ENCODE measurements around the gene BCL2L1.

The BCL2L1 gene

DNA sequence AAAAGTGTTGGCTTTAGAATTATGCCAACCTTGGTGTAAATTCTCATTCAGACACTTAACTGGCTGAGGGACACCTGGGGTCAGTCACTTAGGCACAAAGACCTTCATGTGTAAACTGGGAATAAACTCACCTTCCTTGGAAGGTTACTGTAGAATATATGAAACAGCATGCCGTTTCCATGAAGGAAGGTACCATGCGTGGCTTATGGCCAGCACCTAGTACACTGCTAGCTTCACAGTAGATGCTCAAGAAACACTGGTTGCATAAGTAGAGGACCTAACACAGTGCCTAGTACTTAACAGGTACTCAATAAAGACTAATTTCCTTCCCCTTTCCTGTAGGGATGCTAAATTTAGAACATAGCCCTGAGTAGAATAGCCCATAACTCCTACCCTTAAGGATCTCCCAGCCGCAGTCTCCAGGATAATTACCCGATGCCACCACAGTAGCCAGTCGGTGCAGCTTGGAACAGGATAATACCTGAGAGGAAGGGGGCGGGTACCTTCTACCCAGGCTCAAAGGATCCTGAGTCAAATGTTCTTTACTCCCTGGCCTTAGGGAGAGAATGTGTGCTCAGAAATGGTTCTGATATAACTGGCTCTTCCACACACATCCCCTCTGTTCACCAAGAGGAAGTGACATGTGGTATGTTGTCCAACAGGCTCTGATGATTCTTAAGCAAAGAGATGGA is 3.6 kb downstream of the BCL2L1 start:
- TF ChIP-seq, protein P1, sequence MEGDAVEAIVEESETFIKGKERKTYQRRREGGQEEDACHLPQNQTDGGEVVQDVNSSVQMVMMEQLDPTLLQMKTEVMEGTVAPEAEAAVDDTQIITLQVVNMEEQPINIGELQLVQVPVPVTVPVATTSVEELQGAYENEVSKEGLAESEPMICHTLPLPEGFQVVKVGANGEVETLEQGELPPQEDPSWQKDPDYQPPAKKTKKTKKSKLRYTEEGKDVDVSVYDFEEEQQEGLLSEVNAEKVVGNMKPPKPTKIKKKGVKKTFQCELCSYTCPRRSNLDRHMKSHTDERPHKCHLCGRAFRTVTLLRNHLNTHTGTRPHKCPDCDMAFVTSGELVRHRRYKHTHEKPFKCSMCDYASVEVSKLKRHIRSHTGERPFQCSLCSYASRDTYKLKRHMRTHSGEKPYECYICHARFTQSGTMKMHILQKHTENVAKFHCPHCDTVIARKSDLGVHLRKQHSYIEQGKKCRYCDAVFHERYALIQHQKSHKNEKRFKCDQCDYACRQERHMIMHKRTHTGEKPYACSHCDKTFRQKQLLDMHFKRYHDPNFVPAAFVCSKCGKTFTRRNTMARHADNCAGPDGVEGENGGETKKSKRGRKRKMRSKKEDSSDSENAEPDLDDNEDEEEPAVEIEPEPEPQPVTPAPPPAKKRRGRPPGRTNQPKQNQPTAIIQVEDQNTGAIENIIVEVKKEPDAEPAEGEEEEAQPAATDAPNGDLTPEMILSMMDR (IDR thresholded peaks at IDR 0.05; ENCODE audit: insufficient read depth, missing control alignments) = no peak
- no peak for DNase-seq (ENCODE audit: insufficient read length, low spot score)
- FAIRE-seq = no peak

DNA sequence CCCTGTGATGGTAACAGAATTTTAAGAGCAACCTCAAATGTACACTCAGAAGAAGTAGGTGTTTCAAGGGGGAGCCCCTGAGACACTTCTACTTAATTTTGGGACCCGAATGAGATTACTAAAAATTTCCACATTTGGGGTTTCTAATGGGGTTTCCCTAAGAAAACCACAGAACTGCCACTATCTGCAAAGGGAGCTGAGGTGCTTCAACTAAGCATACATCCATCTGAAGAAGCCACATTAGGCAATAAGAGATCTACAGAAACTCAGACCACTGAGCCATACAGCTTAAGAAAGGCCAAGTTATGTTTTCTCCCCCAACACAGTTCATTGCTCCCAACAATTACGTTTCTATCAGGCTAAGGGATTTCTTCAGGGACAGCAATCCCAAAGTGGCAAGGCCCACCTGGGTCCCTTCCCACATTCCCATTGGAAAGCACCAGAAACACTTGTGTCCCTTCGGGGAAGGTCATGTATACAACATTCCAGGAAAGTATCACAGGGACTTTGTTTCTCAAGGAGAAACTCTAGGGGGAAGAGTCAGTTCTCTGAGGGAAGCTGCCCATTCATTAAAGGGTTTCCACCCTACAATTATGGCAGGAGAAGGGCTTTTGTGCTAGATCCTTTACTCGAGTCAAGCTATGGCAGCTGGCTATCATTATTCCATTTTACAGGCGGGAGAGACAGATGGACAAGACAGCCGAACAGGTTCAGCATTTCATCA is 5.0 kb downstream of the BCL2L1 start:
- TF ChIP-seq, protein P1 (IDR thresholded peaks at IDR 0.05; ENCODE audit: insufficient read depth, missing control alignments) = no peak
- FAIRE-seq (no peak), DNase-seq (ENCODE audit: insufficient read length, low spot score) (no peak)

DNA sequence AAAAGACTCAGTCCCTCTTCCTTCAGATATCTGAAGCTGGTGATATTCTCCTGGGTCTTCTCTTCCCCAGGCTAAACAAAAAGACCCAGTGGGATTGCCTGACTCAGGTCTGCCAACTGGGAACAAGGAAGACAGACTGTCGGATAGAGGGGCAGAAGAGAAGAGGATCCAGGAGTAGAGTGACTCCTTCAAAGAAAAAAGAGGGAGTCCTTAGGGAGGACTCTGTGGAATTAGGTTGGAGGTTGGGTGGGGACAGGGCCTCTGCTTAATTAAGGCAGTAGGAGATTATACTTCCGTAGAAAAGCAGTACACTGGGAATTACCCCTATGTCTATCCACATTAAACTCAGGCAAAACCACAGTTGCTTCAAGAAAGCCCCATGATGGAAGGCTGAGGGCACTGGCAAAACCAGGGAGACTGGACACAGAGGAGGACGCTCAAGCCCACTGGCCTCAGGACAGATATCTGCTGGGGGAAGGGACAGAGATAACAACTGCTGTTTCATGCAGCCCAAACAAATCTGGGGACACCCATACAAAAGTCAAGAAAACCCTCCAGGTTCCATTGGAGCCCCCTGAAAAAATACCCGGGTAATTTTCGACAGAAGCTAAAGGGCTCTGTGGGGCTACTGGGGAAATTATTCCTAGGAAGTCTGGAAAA is 5.7 kb downstream of the BCL2L1 start:
- no peak for FAIRE-seq
- TF ChIP-seq, protein P1 (IDR thresholded peaks at IDR 0.05; ENCODE audit: insufficient read depth, missing control alignments) = no peak
- no peak for DNase-seq (ENCODE audit: insufficient read length, low spot score)

DNA sequence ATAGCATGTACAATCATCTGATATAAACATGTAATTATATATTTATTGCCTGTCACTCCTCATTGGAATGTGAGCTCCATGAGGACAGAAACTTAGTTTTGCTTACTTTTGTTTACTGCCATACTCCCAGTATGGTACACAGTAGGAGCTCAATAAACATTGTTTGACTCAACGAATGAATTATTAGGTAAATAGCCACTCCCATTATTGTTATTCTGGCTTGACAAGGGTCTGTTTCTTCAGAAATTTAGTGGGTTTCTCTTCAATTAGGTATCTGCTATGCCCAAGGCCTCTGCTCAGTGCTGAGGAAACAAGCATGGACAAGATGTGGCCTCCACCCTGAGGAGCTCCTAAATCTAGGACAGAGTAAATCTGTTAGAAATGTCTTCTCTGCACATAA is 6.3 kb downstream of the BCL2L1 start:
- TF ChIP-seq, protein P1 (IDR thresholded peaks at IDR 0.05; ENCODE audit: insufficient read depth, missing control alignments) = no peak
- FAIRE-seq (no peak), DNase-seq (ENCODE audit: insufficient read length, low spot score) (no peak)

DNA sequence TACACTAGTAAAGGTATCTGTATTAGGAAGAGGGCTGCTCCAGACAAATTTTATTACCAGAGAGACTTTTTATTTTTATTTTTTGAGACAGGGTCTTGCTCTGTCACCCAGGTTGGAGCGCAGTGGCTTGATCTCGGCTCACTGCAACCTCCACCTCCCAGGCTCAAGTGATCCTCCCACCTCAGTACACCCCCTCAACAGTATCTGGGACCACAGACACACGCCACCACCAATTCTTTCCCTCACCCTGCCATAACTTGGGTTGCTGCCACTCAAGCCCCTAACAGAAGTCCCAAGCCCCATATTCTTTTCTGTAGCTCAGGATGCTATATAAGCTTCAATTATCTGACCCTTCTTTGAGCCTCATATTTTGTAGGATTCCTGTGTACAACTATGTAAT is 6.9 kb downstream of the BCL2L1 start:
- FAIRE-seq (no peak), DNase-seq (ENCODE audit: insufficient read length, low spot score) (no peak)
- TF ChIP-seq, protein P1 (IDR thresholded peaks at IDR 0.05; ENCODE audit: insufficient read depth, missing control alignments) = no peak

DNA sequence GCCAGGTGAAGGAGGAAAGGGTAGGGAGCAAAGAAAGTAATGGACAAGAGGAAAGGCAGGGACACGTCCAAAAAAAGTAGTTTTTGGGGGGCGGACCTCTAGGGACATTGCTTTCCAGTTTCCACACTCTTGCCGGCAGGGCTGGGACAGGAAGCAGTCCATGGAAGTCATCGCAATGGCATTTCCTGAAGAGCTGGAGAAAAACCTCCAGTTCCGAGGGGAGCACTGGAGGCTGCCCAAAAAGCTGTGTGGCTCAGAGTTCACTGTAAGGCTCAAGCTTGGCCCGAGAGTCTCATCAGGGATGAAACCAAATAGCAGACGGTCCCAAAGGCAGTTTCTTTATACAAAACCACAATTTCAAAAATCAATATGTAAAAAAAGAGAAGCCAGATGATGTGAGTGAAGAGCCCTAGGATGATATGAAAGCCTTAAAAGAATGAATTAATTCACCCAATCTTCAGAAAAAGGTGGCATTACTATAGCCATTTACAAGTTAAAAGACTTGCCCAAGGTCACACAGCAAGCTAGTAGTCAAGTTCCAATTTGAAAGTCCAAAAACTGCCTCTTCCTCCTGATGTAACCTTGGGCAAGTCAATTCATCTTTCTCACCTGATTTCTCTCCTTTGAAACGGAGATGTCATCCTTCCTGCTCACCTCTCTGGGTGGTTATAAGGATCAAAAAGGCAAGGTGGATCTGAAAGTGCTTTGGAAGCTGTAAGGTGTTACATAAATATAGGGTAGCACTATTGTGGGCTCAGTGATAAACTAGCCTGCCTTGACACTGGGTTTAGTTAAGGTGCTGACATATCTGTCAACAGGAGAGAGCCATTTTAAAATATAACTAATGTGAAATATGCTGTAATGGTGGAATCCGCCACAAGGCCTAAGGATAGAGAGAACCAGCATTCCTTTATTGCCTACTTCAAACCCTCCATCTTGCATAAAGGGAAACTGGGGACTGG is 9.1 kb downstream of the BCL2L1 start:
- no peak for DNase-seq (ENCODE audit: insufficient read length, low spot score)
- TF ChIP-seq, protein P1 (IDR thresholded peaks at IDR 0.05; ENCODE audit: insufficient read depth, missing control alignments) = no peak
- no peak for FAIRE-seq

Data from D721Med (cell line).